Parathyroid adenoma (tissue), 2 donors: Measurements from ENCODE around the gene SLC39A11.

Source experiments
- H2AFZ ChIP-seq: fragments of 300-600 bp; sonication (generic); one replicate; pipeline ENCODE4 v1.7.0; 2017; ENCODE audit warnings: antibody characterized with exemption, mild to moderate bottlenecking
- H3K27ac ChIP-seq: fragments of 300-600 bp; sonication (generic); one replicate; pipeline ENCODE4 v1.7.0; 2017
- H3K27me3 ChIP-seq: fragments of 300-600 bp; sonication (generic); one replicate; pipeline ENCODE4 v1.7.0; 2017; ENCODE audit warnings: low read length; ENCODE audit not compliant: control insufficient read depth, insufficient read depth
- H3K36me3 ChIP-seq: fragments of 300-600 bp; sonication (generic); one replicate; pipeline ENCODE4 v1.7.0; 2017; ENCODE audit warnings: low read length; ENCODE audit not compliant: control insufficient read depth, insufficient read depth
- H3K4me1 ChIP-seq: fragments of 300-600 bp; sonication (generic); one replicate; pipeline ENCODE4 v1.7.0; 2017; ENCODE audit warnings: control low read depth
- H3K4me2 ChIP-seq: fragments of 300-600 bp; sonication (generic); one replicate; pipeline ENCODE4 v1.7.0; 2017; ENCODE audit warnings: low read length
- H3K4me3 ChIP-seq: fragments of 300-600 bp; sonication (generic); one replicate; pipeline ENCODE4 v1.7.0; 2017; ENCODE audit warnings: low read depth, low read length
- H3K79me2 ChIP-seq: fragments of 300-600 bp; sonication (generic); one replicate; pipeline ENCODE4 v1.7.0; 2017; ENCODE audit warnings: control low read depth
- H3K9ac ChIP-seq: fragments of 300-600 bp; sonication (generic); one replicate; pipeline ENCODE4 v1.7.0; 2017; ENCODE audit warnings: mild to moderate bottlenecking
- H3K9me3 ChIP-seq: fragments of 300-600 bp; sonication (generic); one replicate; pipeline ENCODE4 v1.7.0; 2017; ENCODE audit warnings: low read length; ENCODE audit not compliant: control insufficient read depth
- TF ChIP-seq, protein P1 (sequence below): fragments of 300-600 bp; sonication (generic); IDR thresholded peaks from one replicate; pipeline ENCODE4 v1.7.0; 2017; ENCODE audit warnings: antibody characterized with exemption, mild to moderate bottlenecking
- donor health status: primary hyperparathyroidism.

Gene SLC39A11

DNA sequence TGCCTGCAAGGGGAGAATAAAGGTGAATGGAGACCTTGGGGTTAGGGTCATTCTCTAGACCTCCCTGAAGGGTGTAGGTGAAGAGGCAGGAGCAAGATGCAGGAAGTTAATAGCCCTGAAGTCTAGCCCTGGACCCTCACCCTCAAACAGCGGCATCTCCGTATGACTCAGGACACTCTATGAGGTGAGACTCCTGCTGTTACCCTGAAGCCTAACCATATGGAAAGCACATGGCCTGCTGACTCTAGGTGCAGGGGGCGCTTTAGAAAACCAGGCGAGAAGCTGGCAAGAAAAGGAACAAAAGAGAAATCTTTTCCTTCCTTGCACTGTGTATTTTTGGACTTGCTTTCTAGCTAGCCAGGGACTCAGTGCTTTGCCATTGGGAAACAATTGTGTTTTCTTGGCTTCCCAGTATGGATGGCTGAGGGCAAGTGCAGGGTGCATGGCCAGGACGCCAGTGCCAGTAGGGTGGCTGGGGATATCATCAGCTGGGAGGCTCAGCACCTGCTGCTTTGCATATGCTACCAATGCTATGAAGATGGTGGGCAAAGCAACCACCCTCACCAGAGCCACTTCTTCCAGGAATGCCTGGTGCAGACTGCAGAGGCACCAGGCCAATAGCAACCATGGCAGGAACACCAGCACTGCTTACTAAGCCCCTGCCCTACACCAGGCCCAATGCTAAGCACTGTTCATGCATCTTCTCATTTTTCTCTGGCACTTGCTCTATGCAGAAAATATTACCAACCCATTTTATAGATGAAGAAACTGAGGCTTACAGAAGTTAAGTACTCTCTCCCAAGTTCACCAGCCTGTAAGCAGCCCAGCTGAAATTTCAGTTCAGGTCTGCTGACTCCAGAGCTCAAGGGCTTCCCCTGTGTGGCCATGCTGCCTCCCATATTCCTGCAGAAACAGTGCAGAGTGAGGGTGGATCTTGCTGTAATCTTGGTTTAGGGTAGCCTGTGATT, 425.1 kb downstream of the SLC39A11 start:
- H2AFZ ChIP-seq = no peak overlapping the region
- TF ChIP-seq, protein P1, sequence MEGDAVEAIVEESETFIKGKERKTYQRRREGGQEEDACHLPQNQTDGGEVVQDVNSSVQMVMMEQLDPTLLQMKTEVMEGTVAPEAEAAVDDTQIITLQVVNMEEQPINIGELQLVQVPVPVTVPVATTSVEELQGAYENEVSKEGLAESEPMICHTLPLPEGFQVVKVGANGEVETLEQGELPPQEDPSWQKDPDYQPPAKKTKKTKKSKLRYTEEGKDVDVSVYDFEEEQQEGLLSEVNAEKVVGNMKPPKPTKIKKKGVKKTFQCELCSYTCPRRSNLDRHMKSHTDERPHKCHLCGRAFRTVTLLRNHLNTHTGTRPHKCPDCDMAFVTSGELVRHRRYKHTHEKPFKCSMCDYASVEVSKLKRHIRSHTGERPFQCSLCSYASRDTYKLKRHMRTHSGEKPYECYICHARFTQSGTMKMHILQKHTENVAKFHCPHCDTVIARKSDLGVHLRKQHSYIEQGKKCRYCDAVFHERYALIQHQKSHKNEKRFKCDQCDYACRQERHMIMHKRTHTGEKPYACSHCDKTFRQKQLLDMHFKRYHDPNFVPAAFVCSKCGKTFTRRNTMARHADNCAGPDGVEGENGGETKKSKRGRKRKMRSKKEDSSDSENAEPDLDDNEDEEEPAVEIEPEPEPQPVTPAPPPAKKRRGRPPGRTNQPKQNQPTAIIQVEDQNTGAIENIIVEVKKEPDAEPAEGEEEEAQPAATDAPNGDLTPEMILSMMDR = no peak
- H3K36me3 ChIP-seq = no peaks in the 10 kb centered on the region
- H3K79me2 ChIP-seq = no peaks in the 10 kb centered on the region
- H3K9ac ChIP-seq = no peak overlapping the region
- no peaks in the 10 kb centered on the region for H3K4me1 ChIP-seq
- H3K9me3 ChIP-seq = no peaks in the 10 kb centered on the region
- peaks cover 3% of the 10 kb centered on the region for H3K27me3 ChIP-seq
- H3K27ac ChIP-seq = no peak overlapping the region
- no peak overlapping the region for H3K4me3 ChIP-seq
- no peak overlapping the region for H3K4me2 ChIP-seq

DNA sequence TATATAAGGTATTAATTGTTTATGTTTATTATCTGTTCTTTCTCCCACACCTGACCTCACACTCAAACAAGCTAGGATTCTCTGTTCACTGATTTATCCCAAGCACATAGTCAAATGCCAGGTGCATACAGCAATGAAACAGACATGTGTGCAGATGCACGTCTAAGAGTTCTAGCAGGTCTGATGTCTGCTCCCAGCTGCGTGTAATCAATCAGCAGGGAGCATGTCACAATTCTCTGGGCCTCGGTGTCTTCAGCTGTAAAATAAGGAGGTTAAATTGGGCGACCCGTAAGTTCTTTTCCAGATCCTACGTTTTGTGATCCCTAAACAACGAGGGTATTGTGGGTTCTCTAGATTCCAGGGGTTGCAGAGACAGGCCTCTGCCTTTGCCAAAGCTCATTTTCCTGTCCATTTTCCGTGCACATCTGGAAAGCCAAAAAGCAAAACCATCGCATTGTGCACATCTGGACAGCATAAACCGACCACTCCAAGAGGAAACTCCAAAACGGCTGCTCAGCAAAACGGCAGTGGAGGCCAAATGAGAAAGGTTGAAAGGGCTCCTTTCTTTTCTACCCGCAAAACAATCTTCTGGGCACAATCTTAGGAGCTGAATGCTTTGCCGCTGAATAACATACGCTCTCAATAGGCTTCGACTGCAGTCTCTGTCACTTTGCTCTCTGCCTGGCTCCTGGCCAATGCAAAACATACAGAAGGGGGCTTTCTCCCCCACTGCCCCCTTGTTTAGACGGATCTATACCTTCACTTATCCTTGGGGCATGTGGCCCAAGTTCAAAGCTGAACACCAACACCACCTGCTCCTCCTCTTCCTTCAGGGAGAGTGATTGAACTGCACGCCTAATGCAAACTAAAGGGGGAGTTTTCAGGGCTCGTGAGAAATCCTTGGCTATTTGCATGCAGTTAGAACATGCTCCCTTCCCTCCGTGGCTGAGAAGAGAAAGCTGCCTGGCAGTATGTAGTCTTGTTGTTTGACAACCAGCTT, 426.3 kb downstream of the SLC39A11 start:
- H3K9me3 ChIP-seq = no peaks in the 10 kb centered on the region
- H3K27ac ChIP-seq = no peak overlapping the region
- no peaks in the 10 kb centered on the region for H3K36me3 ChIP-seq
- H3K4me3 ChIP-seq = no peak overlapping the region
- H3K4me1 ChIP-seq = no peaks in the 10 kb centered on the region
- H3K9ac ChIP-seq = no peak overlapping the region
- H2AFZ ChIP-seq = no peak overlapping the region
- H3K4me2 ChIP-seq = no peak overlapping the region
- no peaks in the 10 kb centered on the region for H3K79me2 ChIP-seq
- H3K27me3 ChIP-seq = peaks cover 3% of the 10 kb centered on the region
- TF ChIP-seq, protein P1 = no peak

DNA sequence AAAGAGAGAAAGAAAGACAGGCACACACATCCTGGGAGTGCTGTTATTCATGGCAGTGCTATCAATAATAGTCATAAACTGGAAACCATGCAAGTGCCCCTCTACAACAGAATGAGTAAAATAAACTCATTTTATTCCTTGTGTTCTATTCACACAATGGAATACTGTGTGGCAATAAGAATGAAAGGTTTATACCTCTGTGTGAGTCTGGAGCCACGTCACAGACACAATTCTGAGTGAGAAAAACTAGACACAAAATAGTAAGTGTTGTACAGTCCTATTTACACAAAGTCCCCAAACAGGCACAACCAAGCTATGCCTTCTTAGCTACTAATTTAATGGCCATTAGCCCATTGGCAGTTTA, 429.7 kb downstream of the SLC39A11 start:
- Histone ChIP-seq H3K27ac (no peak overlapping the region), H3K36me3 (no peaks in the 10 kb centered on the region), H3K4me3 (no peak overlapping the region), H2AFZ (no peak overlapping the region), H3K4me1 (no peaks in the 10 kb centered on the region), H3K27me3 (peaks cover 3% of the 10 kb centered on the region), H3K79me2 (no peaks in the 10 kb centered on the region), H3K9me3 (no peaks in the 10 kb centered on the region), H3K9ac (no peak overlapping the region), H3K4me2 (no peak overlapping the region)
- TF ChIP-seq, protein P1 = no peak

DNA sequence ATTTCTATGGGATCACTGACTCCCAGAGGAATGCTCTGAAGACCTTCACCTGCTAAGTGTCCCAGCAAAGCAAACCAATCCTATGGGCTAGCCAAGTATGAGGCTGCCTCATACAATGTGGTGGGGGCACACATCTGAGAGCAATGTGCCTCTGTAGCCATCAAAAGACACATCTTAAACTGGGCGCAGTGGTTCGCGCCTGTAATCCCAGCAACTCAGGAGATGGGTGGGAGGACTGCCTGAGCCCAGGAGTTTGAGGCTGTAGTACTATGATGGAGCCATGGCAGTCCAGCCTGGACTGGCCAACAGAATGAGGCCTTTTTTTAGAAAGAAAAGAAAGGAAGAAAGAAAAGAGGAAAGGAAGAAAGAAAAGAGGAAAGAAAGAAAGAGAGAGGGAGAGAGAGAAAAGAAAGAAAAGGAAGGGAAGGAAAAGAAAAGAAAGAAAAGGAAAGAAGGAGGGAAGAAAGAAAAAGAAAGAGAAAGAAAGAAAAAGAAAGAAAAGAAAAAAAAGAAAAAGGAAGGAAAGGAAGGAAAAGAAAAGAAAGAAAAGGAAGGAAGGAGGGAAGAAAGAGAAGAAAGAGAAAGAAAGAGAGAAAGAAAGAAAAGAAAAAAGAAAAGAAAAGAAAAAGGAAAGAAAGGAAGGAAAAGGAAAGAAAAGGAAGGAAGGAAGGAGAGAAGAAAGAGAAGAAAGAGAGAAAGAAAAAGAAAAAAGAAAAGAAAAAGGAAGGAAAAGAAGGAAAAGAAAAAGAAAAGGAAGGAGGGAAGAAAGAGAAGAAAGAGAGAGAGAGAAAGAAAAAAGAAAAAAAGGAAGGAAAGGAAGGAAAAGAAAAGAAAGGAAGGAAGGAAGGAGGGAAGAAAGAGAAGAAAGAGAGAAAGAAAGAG, 430.3 kb downstream of the SLC39A11 start:
- H2AFZ ChIP-seq = no peak overlapping the region
- no peak overlapping the region for H3K27ac ChIP-seq

More for the DNA sequence above, 430.3 kb downstream of the SLC39A11 start:
- TF ChIP-seq, protein P1 = no peak
- Histone ChIP-seq H3K27me3 (peaks cover 3% of the 10 kb centered on the region), H3K9me3 (no peaks in the 10 kb centered on the region), H3K9ac (no peak overlapping the region), H3K4me1 (no peaks in the 10 kb centered on the region), H3K4me2 (no peak overlapping the region), H3K4me3 (no peak overlapping the region), H3K36me3 (no peaks in the 10 kb centered on the region), H3K79me2 (no peaks in the 10 kb centered on the region)
